PC-9 (cell line): ENCODE results near the gene CACNA1I. TPM values are rescaled to one million over a fixed set of nuclear protein-coding genes. Genes with fewer than 3 reads are reported as not detected.

Experiments used
- BruUV-seq: library from RNA; stranded (reverse); fragments of 400-500 nt; replicated peaks from 2 replicates; lab custom pipeline; 2021; lab: Mats Ljungman, UMichigan
- CTCF ChIA-PET: fragments of 300-600 bp; sonication (Branson Sonifier 250); formaldehyde crosslinking; loops from one replicate; lab custom pipeline; 2022; ENCODE audit warnings: antibody characterized with exemption; lab: Charles Lee
- POLR2A ChIA-PET: fragments of 300-600 bp; sonication (Branson Sonifier 250); formaldehyde crosslinking; loops from one replicate; lab custom pipeline; 2022; ENCODE audit warnings: antibody characterized with exemption; ENCODE audit not compliant: unreplicated experiment; lab: Charles Lee
- DNase-seq, 2 experiments: peaks; one replicate each; pipeline versions ENCODE4 v3.0.0 to v3.0.0-alpha.2; 2015 to 2022; ENCODE audit warnings: mixed read lengths in 1 of 2
- H2AFZ ChIP-seq: fragments of 200-600 bp; sonication (generic); 2 replicates; pipeline ENCODE4 v1.8.1; 2017; ENCODE audit warnings: antibody characterized with exemption
- H3F3A ChIP-seq: fragments of 200-600 bp; sonication (generic); 2 replicates; pipeline ENCODE4 v1.8.1; 2017; ENCODE audit warnings: antibody characterized with exemption, mild to moderate bottlenecking, low read depth; ENCODE audit not compliant: insufficient read depth
- H3K27ac ChIP-seq: fragments of 200-600 bp; sonication (generic); 2 replicates; pipeline ENCODE4 v1.6.1; 2016; ENCODE audit warnings: mixed run types
- H3K27me3 ChIP-seq: fragments of 200-600 bp; sonication (generic); 2 replicates; pipeline ENCODE4 v1.6.1; 2016; ENCODE audit warnings: low read depth, mixed run types; ENCODE audit not compliant: insufficient read depth
- H3K36me3 ChIP-seq: fragments of 200-600 bp; sonication (generic); 2 replicates; pipeline ENCODE4 v1.6.1; 2016; ENCODE audit warnings: low read depth, mixed run types
- H3K4me1 ChIP-seq: fragments of 200-600 bp; sonication (generic); replicated peaks from 2 replicates; pipeline ENCODE4 v1.6.1; 2016; ENCODE audit warnings: mixed run types; ENCODE audit not compliant: insufficient read depth
- H3K4me2 ChIP-seq: fragments of 200-600 bp; sonication (generic); 2 replicates; pipeline ENCODE4 v1.6.1; 2017; ENCODE audit warnings: mixed run types
- H3K4me3 ChIP-seq: fragments of 200-600 bp; sonication (generic); 2 replicates; pipeline ENCODE4 v1.6.1; 2016; ENCODE audit warnings: mixed run types
- H3K79me2 ChIP-seq: fragments of 200-600 bp; sonication (generic); 2 replicates; pipeline ENCODE4 v1.6.1; 2017; ENCODE audit warnings: low read depth, mixed run types
- H3K9me2 ChIP-seq: fragments of 200-600 bp; sonication (generic); 2 replicates; pipeline ENCODE4 v1.8.1; 2017; ENCODE audit warnings: mild to moderate bottlenecking; ENCODE audit not compliant: insufficient read depth
- H3K9me3 ChIP-seq: fragments of 200-600 bp; sonication (generic); 2 replicates; pipeline ENCODE4 v1.8.1; 2016; ENCODE audit warnings: low read depth; ENCODE audit not compliant: insufficient read depth
- H4K20me1 ChIP-seq: fragments of 200-600 bp; sonication (generic); 2 replicates; pipeline ENCODE4 v1.8.1; 2017; ENCODE audit not compliant: insufficient read depth
- CTCF ChIP-seq: fragments of 200-600 bp; sonication (generic); conservative IDR thresholded peaks from 2 replicates; pipeline ENCODE4 v1.6.1; 2017; ENCODE audit warnings: mixed run types, antibody characterized with exemption, mild to moderate bottlenecking, moderate library complexity
- EZH2 ChIP-seq: fragments of 200-600 bp; sonication (generic); IDR thresholded peaks from 2 replicates; pipeline ENCODE4 v1.8.0; 2017; ENCODE audit warnings: antibody characterized with exemption, low read depth
- intact Hi-C: fragments of 100-400 bp; cut with micrococcal nuclease; formaldehyde crosslinking; loops from one replicate; pipeline ENCODE4 v1.10.0; 2022; ENCODE audit not compliant: unreplicated experiment
- total RNA-seq: library from RNA; stranded (reverse); gene quantifications from 2 replicates; pipeline ENCODE4 v1.2.3, GENCODE V29; 2021

The CACNA1I gene
- total RNA-seq, 1 experiment from 2014 or later, result 2.8 TPM

GRCh38 chr22:39682994-39683393, 112.4 kb downstream of the CACNA1I start:
- DNase-seq, result no peak
- H3K4me2 ChIP-seq, result no peak overlapping the region
- TF ChIP-seq CTCF (no peak), EZH2 (no peak)
- H3K9me2 ChIP-seq, result no peaks in the 10 kb centered on the region
- ChIA-PET CTCF (no interaction called here), POLR2A (no interaction called here)
- no peak overlapping the region for H3K27ac ChIP-seq
- no peaks in the 10 kb centered on the region for H3F3A ChIP-seq
- H2AFZ ChIP-seq, result no peak overlapping the region
- no peaks in the 10 kb centered on the region for H3K4me1 ChIP-seq
- H3K4me3 ChIP-seq, result no peak overlapping the region
- no TSS peak for BruUV-seq
- H4K20me1 ChIP-seq, result no peaks in the 10 kb centered on the region
- intact Hi-C loops, result no loop called here
- H3K27me3 ChIP-seq, result no peaks in the 10 kb centered on the region
- no peaks in the 10 kb centered on the region for H3K79me2 ChIP-seq
- H3K9me3 ChIP-seq, result no peaks in the 10 kb centered on the region
- no peaks in the 10 kb centered on the region for H3K36me3 ChIP-seq

- no peak overlapping the region for H3K27ac ChIP-seq
- no peak overlapping the region for H3K4me3 ChIP-seq
- H3K36me3 ChIP-seq, result no peaks in the 10 kb centered on the region
- no peak for DNase-seq
- no peaks in the 10 kb centered on the region for H3F3A ChIP-seq
- BruUV-seq, result no TSS peak
- CTCF ChIA-PET, result no interaction called here
- no peak overlapping the region for H3K4me2 ChIP-seq
- POLR2A ChIA-PET, result no interaction called here
- intact Hi-C loops, result no loop called here
- no peaks in the 10 kb centered on the region for H3K9me2 ChIP-seq
- H3K4me1 ChIP-seq, result no peaks in the 10 kb centered on the region
- no peak overlapping the region for H2AFZ ChIP-seq
- H3K9me3 ChIP-seq, result no peaks in the 10 kb centered on the region
- H4K20me1 ChIP-seq, result no peaks in the 10 kb centered on the region
- H3K79me2 ChIP-seq, result no peaks in the 10 kb centered on the region
- TF ChIP-seq CTCF, result no peak
- no peak for TF ChIP-seq EZH2
- no peaks in the 10 kb centered on the region for H3K27me3 ChIP-seq
These were observed 113.1 kb downstream of the CACNA1I start for GRCh38 chr22:39683639-39684038.

- H3K27ac ChIP-seq, result no peak overlapping the region
- no peaks in the 10 kb centered on the region for H3K9me3 ChIP-seq
- no peaks in the 10 kb centered on the region for H3K9me2 ChIP-seq
- BruUV-seq, result no TSS peak
- CTCF ChIA-PET, result no interaction called here
- H4K20me1 ChIP-seq, result no peaks in the 10 kb centered on the region
- no peak for DNase-seq
- H3K4me3 ChIP-seq, result no peak overlapping the region
- H3F3A ChIP-seq, result no peaks in the 10 kb centered on the region
- H3K36me3 ChIP-seq, result no peaks in the 10 kb centered on the region
- POLR2A ChIA-PET, result interaction anchor here (0.5 kb wide), 1 partner anchor 11 kb away, joined by 5 read pairs; no protein-coding TSS in a partner anchor
- intact Hi-C loops, result no loop called here
- TF ChIP-seq CTCF (no peak), EZH2 (no peak)
- no peaks in the 10 kb centered on the region for H3K4me1 ChIP-seq
- no peak overlapping the region for H2AFZ ChIP-seq
- H3K27me3 ChIP-seq, result peaks cover 3% of the 10 kb centered on the region; the same call in 1 of the 2 replicates
- H3K4me2 ChIP-seq, result no peak overlapping the region
- no peaks in the 10 kb centered on the region for H3K79me2 ChIP-seq
These were observed 114.2 kb downstream of the CACNA1I start for GRCh38 chr22:39684702-39685281.
